K562 (cell line): ENCODE measurements around the gene ATXN10. TPM values are rescaled to one million over a fixed set of nuclear protein-coding genes. Genes with fewer than 3 reads are reported as not detected.

Source experiments
- ZNF766 ChIP-seq: fragments of 200-800 bp; sonication (Bioruptor generic); conservative IDR thresholded peaks from 2 replicates; pipeline ENCODE4 v1.6.1; 2016; ENCODE audit warnings: missing genetic modification characterization, missing compliant biosample characterization
- polyA plus RNA-seq, 8 experiments: library from polyadenylated mRNA; depleted of rRNA in 4 of 8; stranded (reverse) in 5 of 8; unstranded in 3 of 8; fragments of >200 nt; fragmentation: Nextera tagmentation in 2 of 8; fragmentation: Illumina TruSeq in 1 of 8; extraction: Ambion mirVana in 2 of 8; extraction: Trizol in 1 of 8; gene quantifications; 2 replicates each; pipeline versions ENCODE4 v1.2.1 to v1.2.3, GENCODE V29; 2011 to 2014; ENCODE audit warnings: inconsistent platforms in 1 of 8, missing spikeins in 1 of 8
- total RNA-seq, 7 experiments: library from RNA; depleted of rRNA in 6 of 7; stranded (reverse); fragments of >200 nt in 6 of 7; fragmentation: Illumina TruSeq in 2 of 7; extraction: Trizol in 2 of 7; gene quantifications; 2 replicates each; pipeline versions ENCODE4 v1.2.1 to v1.2.3, GENCODE V29; 2011 to 2021; ENCODE audit warnings: low replicate concordance in 1 of 7
- TF ChIP-seq, protein P1 (sequence below): fragments of 200-600 bp; sonication (generic); IDR thresholded peaks from one replicate; pipeline ENCODE4 v1.6.1; 2012; ENCODE audit warnings: mild to moderate bottlenecking, low read depth, low read length, inconsistent platforms

ATXN10 gene
- total and polyA plus RNA-seq, 9 of the 15 experiments (the other 6 are each of a cell fraction or from before 2014, with no cell fraction given), result 11.5 to 190 (median 33.6) TPM

GRCh38 chr22:45772743-45773142 lies 101.1 kb downstream of the ATXN10 start (continued):
- TF ChIP-seq ZNF766 (CRISPR knock-in tag), result no peak
- TF ChIP-seq, protein P1, sequence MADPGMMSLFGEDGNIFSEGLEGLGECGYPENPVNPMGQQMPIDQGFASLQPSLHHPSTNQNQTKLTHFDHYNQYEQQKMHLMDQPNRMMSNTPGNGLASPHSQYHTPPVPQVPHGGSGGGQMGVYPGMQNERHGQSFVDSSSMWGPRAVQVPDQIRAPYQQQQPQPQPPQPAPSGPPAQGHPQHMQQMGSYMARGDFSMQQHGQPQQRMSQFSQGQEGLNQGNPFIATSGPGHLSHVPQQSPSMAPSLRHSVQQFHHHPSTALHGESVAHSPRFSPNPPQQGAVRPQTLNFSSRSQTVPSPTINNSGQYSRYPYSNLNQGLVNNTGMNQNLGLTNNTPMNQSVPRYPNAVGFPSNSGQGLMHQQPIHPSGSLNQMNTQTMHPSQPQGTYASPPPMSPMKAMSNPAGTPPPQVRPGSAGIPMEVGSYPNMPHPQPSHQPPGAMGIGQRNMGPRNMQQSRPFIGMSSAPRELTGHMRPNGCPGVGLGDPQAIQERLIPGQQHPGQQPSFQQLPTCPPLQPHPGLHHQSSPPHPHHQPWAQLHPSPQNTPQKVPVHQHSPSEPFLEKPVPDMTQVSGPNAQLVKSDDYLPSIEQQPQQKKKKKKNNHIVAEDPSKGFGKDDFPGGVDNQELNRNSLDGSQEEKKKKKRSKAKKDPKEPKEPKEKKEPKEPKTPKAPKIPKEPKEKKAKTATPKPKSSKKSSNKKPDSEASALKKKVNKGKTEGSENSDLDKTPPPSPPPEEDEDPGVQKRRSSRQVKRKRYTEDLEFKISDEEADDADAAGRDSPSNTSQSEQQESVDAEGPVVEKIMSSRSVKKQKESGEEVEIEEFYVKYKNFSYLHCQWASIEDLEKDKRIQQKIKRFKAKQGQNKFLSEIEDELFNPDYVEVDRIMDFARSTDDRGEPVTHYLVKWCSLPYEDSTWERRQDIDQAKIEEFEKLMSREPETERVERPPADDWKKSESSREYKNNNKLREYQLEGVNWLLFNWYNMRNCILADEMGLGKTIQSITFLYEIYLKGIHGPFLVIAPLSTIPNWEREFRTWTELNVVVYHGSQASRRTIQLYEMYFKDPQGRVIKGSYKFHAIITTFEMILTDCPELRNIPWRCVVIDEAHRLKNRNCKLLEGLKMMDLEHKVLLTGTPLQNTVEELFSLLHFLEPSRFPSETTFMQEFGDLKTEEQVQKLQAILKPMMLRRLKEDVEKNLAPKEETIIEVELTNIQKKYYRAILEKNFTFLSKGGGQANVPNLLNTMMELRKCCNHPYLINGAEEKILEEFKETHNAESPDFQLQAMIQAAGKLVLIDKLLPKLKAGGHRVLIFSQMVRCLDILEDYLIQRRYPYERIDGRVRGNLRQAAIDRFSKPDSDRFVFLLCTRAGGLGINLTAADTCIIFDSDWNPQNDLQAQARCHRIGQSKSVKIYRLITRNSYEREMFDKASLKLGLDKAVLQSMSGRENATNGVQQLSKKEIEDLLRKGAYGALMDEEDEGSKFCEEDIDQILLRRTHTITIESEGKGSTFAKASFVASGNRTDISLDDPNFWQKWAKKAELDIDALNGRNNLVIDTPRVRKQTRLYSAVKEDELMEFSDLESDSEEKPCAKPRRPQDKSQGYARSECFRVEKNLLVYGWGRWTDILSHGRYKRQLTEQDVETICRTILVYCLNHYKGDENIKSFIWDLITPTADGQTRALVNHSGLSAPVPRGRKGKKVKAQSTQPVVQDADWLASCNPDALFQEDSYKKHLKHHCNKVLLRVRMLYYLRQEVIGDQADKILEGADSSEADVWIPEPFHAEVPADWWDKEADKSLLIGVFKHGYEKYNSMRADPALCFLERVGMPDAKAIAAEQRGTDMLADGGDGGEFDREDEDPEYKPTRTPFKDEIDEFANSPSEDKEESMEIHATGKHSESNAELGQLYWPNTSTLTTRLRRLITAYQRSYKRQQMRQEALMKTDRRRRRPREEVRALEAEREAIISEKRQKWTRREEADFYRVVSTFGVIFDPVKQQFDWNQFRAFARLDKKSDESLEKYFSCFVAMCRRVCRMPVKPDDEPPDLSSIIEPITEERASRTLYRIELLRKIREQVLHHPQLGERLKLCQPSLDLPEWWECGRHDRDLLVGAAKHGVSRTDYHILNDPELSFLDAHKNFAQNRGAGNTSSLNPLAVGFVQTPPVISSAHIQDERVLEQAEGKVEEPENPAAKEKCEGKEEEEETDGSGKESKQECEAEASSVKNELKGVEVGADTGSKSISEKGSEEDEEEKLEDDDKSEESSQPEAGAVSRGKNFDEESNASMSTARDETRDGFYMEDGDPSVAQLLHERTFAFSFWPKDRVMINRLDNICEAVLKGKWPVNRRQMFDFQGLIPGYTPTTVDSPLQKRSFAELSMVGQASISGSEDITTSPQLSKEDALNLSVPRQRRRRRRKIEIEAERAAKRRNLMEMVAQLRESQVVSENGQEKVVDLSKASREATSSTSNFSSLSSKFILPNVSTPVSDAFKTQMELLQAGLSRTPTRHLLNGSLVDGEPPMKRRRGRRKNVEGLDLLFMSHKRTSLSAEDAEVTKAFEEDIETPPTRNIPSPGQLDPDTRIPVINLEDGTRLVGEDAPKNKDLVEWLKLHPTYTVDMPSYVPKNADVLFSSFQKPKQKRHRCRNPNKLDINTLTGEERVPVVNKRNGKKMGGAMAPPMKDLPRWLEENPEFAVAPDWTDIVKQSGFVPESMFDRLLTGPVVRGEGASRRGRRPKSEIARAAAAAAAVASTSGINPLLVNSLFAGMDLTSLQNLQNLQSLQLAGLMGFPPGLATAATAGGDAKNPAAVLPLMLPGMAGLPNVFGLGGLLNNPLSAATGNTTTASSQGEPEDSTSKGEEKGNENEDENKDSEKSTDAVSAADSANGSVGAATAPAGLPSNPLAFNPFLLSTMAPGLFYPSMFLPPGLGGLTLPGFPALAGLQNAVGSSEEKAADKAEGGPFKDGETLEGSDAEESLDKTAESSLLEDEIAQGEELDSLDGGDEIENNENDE, result no peak
